NCI-H526 (cell line): ENCODE data around the gene LRRC61.
"Not testable (repeated sequence)": the region's sequence is repeated elsewhere in the genome, so short reads cannot be mapped to it uniquely, and the experiment has no call there.

Experiments used
- DNase-seq, 2 experiments: peaks; one replicate each; lab custom pipeline; 2025; lab: John Stamatoyannopoulos, UW

The LRRC61 gene

DNA sequence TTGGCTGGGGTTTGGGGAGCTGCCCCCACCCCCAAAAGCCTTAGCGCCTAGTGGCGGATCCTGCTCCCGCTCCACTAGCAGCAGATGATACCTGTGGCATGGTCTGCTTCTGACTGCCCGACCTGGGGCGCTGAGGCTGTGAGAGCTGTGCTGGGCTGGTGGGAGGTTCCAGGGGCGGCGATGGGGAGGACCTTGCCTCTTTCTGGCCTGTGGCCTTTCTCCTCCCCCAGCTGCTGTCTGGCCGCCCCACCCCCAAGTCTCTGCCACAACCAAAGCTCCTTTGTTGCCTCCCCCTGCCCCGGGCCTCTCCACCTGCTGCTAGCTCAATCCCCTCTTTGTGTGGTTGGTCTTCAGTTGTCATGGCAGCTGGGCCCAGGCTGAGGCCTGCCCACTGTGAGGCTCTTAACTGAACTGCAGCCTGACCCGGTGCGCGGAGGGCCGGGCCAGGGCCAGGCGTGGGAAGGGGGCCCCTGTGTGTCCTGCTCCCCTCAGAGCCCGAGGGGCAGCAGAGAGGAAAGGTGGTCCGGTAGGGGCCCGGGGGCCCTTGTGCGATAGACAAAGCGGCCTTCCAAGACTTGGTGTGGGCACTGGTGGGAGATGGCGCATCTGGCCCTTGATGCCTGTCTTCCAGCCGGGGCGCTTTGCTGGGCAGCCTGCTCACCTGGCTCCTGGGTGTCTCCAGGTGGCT, 60.7 kb downstream of the LRRC61 start:
- DNase-seq = peak; percentile 99 to 100

GRCh38 chr7:150384406-150385301, 61.5 kb downstream of the LRRC61 start:
- DNase-seq = peak in 1 of 2 experiments; percentile 71

- DNase-seq = peak; percentile 38 to 74
Measured at GRCh38 chr7:150385302-150385723, 62.2 kb downstream of the LRRC61 start.

GRCh38 chr7:150385884-150386283, 62.7 kb downstream of the LRRC61 start:
- DNase-seq = not testable (repeated sequence)
